ENCODE measurements around the gene IGF2BP3. TPM values are rescaled to one million over a fixed set of nuclear protein-coding genes. Genes with fewer than 3 reads are reported as not detected.

The IGF2BP3 gene
- total RNA-seq, 1 donor from 2014 or later = not detected

DNA sequence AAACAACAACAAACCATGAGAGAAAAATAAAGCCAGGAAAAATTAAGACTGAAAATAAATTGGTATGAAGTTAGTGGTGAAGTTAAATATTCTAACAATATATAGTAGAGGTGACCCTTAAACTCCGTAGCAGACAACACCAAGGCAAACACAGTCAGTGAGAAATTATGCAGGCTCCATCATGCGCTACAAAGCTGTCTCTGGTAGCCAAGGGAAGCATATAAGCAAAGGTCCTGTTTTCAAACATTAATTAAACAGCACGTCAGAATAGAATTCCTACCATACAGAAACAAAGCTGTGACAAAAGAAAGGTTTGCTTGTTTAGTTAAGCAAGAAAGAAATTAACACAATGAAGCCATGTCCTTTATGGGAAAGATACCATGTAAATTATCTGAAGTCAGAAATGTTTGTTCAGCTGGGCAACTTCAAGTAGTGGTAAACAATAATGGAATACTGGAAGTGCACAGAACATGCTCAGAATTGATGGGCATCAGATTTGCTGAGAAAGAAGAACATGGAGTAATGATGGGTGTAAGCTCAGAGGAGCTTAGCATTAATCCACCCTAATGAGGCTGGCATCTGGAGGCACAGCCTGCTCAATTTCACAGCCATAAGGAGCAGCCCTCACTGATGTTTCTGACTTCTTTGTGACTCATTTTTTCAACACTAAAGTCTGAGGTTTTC lies 75.7 kb downstream of the IGF2BP3 start:
- no peak for DNase-seq
- no peak for ATAC-seq (ENCODE audit: poor library complexity)
- intact Hi-C loops (cut with DNase I) = no loop called here

DNA sequence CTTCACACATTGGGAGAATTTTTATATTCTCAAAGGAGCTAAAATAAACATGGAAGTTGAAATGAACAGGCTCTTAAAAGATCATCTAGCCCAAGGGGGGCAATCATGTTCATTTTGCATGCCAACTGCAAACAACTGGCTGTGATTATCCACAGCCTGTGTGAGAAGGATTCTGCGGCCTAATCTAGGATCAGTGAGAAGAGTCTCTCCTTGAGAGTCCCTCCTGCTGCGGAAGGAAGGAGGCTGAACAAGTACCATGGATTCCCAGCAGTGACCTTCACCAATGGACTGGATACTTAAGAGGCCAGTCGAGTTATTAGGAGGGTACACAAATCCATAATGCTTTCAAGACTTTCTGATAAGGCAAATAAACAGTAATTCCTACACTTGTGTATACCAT lies 76.7 kb downstream of the IGF2BP3 start:
- DNase-seq (no peak), ATAC-seq (ENCODE audit: poor library complexity) (no peak)
- intact Hi-C loops (cut with DNase I) = no loop called here

DNA sequence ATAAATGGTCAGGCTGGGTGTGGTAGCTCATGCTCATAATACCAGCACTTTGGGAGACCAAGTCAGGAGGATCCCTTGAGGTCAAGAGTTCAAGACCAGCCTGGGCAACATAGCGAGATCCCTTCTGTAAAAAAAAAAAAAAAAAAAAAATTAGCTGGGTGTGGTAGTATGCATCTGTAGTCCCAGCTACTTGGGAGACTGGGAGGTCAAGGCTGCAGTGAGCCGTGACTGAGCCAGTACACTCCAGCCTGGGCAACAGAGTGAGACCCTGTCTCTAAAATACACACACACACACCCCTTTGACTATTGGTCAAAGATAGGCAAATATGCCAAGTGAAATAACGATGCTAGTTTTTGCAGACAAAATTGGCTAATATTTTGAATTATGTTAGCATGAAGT lies 80.6 kb downstream of the IGF2BP3 start:
- intact Hi-C loops (cut with DNase I) = no loop called here
- no peak for DNase-seq
- ATAC-seq (ENCODE audit: poor library complexity) = no peak

DNA sequence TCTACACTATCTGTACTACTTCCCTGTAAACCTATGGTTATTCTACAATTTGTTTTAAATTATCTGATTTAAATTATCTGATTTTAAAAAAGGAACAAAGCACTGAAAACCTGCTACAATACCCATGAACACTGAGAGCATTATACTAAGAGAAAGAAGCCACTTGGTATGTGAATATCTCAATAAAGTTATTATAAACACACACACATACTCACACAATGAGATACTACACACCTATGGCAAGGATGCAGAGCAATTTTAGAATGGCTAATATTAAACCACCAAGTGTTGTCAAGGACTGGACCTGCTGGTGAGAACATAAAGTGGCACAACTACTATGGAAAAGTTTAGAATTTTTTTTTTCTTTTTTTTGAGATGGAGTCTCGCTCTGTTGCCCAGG lies 82.7 kb downstream of the IGF2BP3 start:
- DNase-seq = no peak
- intact Hi-C loops (cut with DNase I) = no loop called here

DNA sequence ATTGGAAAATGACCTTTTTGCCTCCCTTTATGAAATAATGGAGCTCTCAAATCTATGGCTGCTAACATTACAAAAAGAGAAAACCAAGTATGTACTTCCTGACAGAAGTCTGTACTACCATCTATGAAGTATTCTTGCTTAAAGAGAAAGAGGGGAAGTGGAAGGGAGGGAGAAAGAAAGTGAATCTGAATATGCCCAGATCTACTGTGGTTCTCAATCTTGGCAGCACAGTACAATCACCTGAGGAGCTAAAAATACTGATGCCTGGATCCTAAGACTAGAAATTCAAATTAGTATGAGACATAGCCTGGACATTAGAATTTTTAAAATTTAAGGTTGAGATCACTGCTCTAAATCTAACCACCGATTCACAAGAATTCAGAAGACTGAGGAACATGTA lies 85.2 kb downstream of the IGF2BP3 start:
- no peak for ATAC-seq (ENCODE audit: poor library complexity)

More for the DNA sequence above, 82.7 kb downstream of the IGF2BP3 start:
- no peak for ATAC-seq (ENCODE audit: poor library complexity)

DNA sequence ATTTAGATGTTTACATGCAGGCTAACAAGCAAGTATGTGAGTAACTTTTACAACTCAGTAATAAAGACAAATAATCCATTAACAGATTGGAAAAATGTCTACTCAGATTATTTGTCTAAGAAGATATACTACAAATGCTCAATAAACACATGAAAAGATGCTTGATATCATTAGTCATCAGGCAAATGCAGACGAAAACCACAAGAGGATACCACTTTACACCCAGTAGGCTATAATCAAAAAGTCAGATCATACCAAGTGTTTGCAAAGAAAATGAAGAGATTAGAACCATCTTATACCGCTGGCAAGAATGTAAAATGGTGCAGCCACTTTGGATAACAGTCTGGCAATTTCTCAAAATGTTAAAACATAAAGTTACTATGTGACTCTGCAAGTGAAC lies 87.1 kb downstream of the IGF2BP3 start:
- ATAC-seq (ENCODE audit: poor library complexity) (no peak), DNase-seq (no peak)

More for the DNA sequence above, 85.2 kb downstream of the IGF2BP3 start:
- no peak for DNase-seq
- intact Hi-C loops (cut with DNase I) = no loop called here

DNA sequence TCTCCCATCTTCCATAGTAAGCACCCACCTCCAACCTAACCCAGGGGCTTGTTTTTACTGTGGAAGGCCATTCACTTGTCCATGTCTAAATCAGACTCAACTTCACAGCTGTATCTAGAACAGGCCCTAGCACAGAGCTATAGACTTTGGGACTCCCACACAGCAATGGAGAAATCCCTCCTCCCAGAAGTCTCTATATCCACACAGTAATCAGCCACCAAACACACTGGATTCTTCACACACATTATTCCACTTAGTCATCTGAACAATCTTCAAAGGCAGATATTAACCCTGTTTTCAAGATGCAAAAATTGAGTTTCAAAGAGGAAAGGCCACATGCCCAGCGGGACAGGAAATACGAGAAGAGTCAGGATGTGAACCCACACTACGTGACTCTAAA lies 89.3 kb downstream of the IGF2BP3 start:
- ATAC-seq (ENCODE audit: poor library complexity) = no peak

More for the DNA sequence above, 87.1 kb downstream of the IGF2BP3 start:
- intact Hi-C loops (cut with DNase I) = no loop called here

DNA sequence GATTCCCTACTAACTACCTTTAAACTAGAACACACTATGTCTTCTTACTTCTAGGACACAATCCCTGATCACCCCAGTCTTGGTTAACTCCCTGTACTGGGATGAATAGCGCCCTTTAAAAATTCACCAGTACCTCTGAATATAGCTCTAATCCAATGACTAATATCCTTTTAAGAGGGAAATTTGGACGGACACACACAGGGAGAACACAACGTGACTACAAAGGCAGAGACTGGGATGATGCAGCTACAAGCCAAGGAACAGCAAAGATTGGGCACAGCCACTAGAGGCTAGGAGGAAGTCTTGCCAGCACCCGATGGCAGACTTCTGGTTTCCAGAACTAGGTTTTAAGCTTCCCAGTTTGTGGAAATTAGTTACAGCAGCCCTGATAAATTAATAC lies 89.7 kb downstream of the IGF2BP3 start:
- ATAC-seq (ENCODE audit: poor library complexity) (no peak), DNase-seq (no peak)
- intact Hi-C loops (cut with DNase I) = no loop called here

More for the DNA sequence above, 89.3 kb downstream of the IGF2BP3 start:
- intact Hi-C loops (cut with DNase I) = no loop called here
- no peak for DNase-seq

DNA sequence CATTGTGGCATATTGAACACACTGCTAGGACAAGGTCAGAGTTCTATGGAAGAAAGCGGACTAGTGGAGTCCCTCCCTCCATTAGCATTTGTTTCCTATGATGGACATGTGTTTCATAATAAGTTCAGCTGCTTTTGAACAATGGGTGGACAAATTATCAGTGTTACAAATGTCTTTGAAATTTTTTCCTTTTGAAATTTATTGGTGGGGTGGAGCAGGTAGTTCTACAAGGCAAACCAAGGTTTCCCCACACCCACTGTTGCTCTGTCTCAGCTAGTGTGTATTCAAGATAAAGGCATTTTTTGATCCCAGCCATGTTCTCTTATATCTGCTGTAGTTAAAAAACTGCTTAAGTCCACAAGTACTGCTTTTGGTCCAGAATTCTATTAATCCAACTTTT lies 91.3 kb downstream of the IGF2BP3 start:
- ATAC-seq (ENCODE audit: poor library complexity) (no peak), DNase-seq (no peak)
- intact Hi-C loops (cut with DNase I) = no loop called here

DNA sequence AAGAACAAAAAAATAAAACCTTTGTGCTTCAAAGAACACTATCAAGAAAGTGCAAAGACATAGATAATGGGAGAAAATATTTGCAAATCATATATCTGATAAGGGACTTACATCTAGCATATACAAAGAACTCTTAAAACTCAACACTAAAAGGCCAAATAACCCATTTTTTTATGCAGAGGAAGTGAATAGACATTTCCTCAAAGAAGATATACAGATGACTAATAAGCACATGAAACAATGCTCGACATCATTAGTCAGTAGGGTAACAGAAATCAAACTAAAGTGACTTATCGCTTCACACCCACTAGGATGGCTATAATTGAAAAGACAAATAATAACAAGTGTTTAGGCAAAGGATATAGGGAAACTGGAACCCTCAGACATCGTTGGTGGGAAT lies 93.2 kb downstream of the IGF2BP3 start:
- intact Hi-C loops (cut with DNase I) = no loop called here
- DNase-seq (no peak), ATAC-seq (ENCODE audit: poor library complexity) (no peak)

DNA sequence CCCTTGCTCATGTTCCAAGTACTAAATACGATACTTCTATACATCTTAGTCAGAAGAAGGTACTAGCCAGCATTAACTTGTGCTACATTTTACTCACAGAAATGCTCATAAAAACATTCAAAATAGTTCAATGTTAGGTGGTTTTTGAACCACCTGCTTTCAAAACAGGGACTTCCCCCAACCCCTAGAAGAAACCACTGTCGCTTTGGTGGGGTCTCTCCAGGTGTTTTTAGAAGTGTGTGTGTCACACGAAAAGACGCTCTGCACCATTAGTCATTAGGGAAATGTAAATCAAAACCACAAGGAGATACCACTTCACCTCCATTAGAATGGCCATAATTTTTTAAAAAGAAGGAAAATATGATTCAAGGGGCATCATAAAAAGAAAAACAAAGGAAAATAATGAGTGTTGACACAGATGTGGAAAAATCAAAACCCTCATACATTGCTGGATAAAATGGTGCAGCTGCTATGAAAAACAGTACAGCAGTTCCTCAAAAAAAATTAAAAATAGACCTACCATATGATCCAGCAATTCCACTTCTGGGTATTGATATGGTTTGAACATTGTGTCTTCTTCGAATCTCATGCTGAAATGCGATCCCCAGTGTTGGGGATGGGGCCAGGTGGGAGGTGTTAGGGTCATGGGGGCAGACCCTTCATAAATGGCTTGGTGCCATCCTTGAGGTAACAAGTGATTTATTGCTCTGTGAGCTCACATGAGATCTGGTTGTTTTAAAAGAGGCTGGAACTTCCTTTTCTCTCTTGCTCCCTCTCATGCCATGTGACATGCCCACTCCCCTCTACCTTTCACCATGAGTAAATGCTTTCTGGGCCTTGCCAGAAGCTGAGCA lies 96.9 kb downstream of the IGF2BP3 start:
- intact Hi-C loops (cut with DNase I) = no loop called here
- no peak for DNase-seq
- no peak for ATAC-seq (ENCODE audit: poor library complexity)

DNA sequence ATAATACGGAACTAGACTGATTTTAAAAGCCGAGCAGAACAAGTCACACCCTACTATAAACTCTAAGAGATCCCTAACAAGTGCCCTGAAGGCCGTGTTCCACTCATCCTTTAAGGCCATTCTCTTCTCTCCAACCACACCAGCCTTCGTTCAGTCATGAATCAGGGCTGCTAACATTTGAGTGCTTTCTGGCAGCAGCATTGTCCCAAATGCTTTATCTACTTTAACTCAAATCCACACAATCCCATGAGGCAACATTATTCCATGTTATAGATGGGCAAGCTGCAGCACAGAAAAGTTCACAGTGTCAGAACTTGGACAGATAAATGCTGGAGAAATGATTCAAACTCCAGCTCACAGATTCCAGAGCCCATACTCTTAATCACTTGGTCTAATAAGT lies 97.7 kb downstream of the IGF2BP3 start:
- ATAC-seq (ENCODE audit: poor library complexity) = no peak
- DNase-seq = no peak
- intact Hi-C loops (cut with DNase I) = no loop called here

DNA sequence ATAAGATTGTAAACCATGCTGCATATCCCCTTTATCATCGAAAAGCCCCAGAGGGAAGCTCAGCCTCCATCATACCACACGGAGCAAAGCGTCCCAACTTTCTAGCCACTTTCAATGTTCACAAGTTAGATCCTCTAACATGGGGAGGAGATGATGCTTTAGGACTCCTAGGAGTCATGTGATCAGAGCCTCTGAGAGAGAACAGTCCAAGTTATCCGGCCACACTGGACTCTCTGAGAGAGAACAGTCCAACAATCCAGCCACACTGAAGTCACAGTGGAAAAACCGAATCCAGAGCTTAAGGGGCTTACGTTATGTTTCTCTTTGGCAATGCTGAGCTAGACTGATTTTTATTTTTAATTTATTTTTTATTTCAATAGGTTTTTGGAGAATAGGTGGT lies 98.6 kb downstream of the IGF2BP3 start:
- no peak for DNase-seq
- no peak for ATAC-seq (ENCODE audit: poor library complexity)
- intact Hi-C loops (cut with DNase I) = no loop called here

DNA sequence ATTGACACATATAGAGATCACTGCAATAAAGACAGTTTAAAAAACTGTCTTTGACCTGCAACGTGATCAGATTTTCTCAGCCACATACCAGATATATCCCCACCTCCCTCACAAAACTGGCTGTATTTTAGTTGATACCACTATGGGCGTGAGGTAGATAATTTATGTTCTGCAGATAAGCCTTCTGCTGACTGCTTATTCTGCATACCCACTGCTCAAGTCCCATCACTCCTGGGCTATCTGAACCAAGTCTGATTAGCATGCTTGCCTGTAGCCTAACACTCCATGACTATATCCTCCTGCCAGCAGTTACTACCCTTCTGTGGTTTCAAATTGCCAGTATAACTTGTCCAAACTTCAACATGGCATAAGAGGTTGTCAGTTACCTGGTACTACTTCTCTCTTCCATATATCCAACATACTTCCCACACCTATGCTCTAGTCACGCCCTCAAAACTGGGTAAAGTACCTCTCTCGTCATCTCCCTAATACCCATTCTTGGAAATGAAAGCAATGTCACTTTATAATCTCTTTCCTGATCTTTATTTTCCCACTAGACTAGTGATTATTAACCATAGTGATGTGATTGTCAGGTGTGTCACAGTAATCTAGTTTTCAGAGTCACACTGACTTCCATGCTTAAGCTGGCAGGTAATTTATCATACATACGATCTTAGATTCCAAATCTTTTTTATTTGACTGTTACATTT lies 100.4 kb downstream of the IGF2BP3 start:
- DNase-seq (no peak), ATAC-seq (ENCODE audit: poor library complexity) (no peak)
- intact Hi-C loops (cut with DNase I) = no loop called here

DNA sequence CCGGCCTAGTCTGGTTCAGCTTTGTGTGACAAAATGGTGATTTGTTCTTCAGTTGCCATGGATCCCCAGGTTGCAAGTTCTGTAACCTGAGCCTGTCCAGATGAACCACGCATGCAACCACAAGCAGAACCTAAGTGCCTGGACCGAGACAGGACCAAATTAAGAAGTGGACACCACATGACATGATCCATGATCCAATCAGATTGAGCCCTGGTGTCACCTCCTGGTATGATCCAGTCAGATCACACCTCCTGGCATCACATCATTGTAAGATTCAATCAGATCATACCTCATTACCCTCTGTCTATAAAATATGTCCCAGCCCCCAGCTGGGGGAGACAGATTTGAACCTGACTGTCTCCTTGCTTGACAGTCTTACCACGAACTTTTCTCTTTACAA lies 101.2 kb downstream of the IGF2BP3 start:
- intact Hi-C loops (cut with DNase I) = no loop called here
- DNase-seq (no peak), ATAC-seq (ENCODE audit: poor library complexity) (no peak)

DNA sequence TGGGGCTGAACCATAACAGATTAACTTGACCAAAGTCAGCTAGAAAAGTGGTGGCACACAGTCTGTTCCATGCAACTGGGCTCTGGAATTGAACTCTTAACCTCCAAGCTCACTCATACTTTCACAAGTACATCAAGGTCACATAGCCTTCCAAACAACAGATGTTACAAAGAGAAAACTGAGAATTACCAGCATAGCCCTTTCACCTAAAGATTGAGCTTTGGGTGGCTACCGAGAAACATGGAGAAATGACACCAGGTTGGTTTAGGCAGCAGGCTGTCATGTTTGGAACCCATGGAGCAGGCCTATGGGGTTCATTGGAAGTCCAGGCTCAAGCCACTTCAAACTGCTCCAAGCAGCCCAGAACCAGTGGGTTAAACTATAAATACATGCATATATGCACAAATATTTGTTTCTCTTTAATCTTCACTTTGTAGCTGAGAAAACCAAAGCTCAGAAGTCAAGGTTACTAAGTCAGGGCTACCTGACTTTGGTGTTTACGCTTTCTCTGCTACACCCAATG lies 112.1 kb downstream of the IGF2BP3 start:
- DNase-seq (no peak), ATAC-seq (ENCODE audit: poor library complexity) (no peak)
- intact Hi-C loops (cut with DNase I) = no loop called here

DNA sequence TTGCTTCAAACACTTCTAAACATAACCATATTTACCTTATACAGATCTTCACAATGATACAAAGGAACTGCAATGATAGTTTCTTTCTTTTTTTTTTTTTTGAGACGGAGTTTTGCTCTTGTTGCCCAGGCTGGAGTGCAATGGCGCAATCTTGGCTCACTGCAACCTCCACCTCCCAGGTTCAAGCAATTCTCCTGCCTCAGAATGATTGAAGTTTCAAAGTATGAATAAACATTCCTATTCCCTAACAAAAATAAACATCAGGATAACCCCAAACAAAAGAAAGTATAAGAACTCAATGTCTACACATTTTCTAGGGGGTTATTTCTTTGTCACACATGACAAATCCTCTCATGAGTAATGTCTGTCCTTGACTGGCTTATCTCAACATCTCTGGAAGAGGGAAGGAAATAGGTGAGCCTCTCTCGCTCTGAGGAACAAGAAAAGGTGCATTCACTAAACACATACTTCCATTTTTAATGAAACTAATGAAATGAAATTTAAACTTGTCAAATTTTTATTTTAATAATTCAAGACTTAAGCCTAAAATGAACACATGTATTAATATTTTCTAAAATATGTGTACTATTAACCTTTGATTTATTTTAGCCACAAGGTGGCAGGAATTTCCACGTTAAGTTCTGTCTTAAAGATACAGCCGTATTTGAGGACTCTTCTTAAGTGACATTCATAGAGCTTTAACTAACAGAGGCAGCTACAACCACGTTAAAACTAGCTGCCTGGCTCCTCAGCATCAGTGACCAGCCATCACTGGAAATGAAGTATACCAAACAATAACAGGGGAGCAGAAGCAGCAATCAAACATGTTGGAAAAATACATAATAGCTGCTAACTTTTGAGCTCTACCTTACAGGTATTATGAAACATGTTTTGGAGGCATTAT lies 112.8 kb downstream of the IGF2BP3 start:
- intact Hi-C loops (cut with DNase I) = no loop called here
- DNase-seq (no peak), ATAC-seq (ENCODE audit: poor library complexity) (no peak)

DNA sequence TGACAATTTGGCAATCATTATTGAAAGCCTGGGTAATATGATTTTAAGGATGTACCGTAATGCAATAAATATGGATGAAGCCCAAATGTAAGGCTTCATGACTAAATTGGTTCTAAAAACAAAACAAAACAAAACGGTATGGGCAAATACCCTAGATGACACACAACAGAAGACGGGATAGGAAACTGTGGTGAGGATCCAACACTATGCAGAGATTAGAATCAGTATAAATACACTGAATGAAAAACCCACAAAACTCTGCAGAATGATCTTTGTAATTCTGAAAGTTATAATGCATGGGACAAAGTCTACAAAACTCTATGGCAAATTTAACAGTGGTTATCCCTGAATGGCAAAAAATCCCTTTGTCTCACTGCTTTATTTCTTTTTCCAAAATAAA lies 113.6 kb downstream of the IGF2BP3 start:
- intact Hi-C loops (cut with DNase I) = no loop called here
- ATAC-seq (ENCODE audit: poor library complexity) = no peak
- DNase-seq = no peak

All from Right ventricle myocardium superior (tissue), 1 donor.